CD4-positive, alpha-beta T cell treated with Interleukin-15 for 4 hours (primary cell): Measurements from ENCODE around the gene CPNE9.
A peak's percentile ranks its signal among the peaks of the same experiment; 100 is the strongest.
"Not testable (repeated sequence)": the region's sequence is repeated elsewhere in the genome, so short reads cannot be mapped to it uniquely, and the experiment has no call there.

ENCODE experiments used
- DNase-seq: peaks from one replicate; pipeline ENCODE4 v3.0.0-alpha.2; 2020; ENCODE audit warnings: low spot score

The CPNE9 gene

DNA sequence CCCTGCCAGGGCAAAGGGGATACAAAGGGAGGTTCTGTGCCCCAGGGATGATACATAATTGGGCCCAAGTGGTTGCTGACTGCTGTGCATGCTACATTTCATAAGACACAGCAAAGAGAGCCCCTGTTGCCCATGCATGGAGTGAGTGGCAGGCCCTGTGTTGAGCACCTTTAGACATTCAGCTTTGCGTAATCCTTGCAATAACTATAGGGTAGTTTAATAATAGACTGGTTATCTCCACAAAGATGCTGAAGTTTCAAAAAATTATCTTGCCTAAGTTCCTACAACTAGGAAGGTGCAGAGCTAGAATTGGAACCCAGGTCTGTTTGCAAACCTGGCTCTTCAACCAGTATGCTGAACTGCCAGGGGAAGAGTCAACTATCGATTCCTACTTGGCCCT lies 44.4 kb downstream of the CPNE9 start:
- DNase-seq = no peak

DNA sequence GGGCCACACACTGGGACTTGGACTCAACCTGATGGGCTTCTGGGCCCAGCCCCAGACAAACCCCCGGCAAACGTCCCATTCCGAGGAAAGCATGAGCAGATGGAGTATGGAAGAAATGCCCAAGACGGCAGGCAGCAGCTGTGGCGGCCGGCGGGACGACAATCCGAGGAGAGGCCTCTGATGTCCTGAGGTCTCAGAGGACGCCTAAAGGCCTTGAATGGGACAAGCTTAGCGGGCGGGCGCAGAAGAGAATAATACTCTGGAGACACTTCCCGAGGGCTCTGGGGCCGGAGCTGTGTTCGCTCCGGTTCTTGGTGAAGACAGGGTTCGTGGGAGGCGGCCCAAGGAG lies 45.6 kb downstream of the CPNE9 start:
- DNase-seq = no peak

DNA sequence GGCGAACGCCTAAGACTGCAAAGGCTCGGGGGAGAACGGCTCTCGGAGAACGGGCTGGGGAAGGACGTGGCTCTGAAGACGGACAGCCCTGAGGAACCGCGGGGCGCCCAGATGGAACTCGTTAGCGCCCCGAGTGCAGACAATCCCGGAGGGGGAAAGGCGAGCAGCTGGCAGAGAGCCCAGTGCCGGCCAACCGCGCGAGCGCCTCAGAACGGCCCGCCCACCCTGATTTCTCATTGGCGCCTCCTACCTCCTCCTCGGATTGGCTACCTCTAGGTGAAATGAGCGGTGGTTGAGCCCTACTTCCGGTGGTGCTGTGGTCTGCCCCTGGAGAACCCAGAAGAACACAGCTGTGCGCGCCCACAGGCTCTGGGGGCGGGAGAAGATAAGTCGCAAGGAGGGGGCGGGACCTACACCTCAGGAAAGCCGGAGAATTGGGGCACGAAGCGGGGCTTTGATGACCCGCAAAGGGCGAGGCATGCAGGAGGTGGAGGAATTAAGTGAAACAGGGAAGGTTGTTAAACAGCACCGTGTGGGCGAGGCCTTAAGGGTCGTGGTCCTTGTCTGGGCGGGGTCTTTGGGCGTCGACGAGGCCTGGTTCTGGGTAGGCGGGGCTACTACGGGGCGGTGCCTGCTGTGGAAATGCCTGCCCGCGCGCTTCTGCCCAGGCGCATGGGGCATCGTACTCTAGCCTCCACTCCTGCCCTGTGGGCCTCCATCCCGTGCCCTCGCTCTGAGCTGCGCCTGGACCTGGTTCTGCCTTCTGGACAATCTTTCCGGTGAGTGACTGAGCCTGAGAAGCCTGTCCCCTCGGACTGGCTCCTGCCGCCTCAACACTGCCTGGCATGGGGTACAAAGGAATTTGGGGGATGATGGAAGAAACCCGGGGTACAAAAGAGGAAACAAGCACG lies 46.3 kb downstream of the CPNE9 start, which contains the start of gene OGG1:
Gene OGG1, plus strand, starts transcription at position 308 of the 911 bp plus-strand sequence. Its CDS starts 335 bp downstream, at position 643.
- DNase-seq = peak; percentile 95

DNA sequence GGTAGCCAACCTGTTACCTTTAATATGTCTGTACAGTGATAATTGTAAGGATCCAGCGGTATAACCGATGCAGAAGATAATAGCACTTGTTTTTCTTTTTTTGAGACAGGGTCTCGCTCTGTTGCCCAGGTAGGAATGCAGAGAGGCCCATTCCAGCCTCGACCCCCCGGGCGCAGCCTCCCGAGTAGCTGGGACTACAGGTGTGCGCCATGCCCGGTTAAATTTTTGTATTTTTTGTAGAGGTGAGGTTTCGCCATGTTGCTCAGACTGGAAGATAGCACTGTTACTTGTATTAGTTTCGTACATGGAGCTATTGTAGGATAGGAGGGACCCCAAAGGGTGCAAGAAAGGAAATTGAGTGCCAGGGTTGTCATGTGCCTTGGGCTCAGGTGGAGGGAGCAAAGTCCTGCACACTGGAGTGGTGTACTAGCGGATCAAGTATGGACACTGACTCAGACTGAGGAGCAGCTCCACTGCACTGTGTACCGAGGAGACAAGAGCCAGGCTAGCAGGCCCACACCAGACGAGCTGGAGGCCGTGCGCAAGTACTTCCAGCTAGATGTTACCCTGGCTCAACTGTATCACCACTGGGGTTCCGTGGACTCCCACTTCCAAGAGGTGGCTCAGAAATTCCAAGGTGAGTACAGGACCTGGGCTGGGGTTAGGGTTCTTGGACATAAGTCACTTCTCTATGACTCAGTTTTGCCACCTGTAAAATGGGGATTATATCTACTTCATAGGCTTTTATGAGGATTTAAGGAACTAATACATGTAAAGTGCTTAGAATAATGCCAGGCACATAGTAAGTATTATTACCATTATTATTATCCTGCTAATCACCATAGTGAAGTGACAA lies 47.2 kb downstream of the CPNE9 start:
- no peak for DNase-seq

DNA sequence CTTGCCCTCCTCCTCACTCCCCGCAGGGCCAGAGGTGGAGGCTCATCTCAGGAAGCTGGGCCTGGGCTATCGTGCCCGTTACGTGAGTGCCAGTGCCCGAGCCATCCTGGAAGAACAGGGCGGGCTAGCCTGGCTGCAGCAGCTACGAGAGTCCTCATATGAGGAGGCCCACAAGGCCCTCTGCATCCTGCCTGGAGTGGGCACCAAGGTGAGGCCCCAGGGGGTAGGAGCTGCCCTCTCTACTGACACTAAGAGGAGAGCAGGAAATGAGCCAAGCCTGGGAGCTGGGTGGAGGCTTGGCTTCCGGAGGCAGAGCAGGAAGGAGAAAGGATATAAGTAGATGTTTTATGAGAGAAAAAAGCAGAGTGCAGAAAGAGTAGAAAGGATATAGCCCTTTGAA lies 51.0 kb downstream of the CPNE9 start:
- DNase-seq = no peak

DNA sequence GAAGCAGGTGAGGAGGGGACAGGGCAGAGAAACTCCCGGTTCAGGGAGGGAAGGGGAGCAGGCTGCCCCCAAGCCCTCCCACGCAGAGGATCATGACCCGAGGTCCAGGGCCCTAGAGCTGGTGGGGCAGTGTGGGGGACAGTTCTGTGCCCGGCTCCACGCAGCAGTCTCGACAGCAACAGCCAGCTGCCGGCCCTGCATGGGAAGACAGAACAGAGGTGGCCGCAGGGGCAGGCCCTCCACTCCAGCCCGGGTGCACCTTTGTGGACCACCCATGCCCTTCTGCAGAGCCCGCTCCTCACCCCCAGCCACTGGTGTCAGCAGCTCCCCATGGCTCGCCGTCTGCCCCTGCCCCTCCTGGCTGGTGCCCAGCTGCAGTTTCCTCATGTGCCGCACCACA lies 53.8 kb downstream of the CPNE9 start:
- no peak for DNase-seq

DNA sequence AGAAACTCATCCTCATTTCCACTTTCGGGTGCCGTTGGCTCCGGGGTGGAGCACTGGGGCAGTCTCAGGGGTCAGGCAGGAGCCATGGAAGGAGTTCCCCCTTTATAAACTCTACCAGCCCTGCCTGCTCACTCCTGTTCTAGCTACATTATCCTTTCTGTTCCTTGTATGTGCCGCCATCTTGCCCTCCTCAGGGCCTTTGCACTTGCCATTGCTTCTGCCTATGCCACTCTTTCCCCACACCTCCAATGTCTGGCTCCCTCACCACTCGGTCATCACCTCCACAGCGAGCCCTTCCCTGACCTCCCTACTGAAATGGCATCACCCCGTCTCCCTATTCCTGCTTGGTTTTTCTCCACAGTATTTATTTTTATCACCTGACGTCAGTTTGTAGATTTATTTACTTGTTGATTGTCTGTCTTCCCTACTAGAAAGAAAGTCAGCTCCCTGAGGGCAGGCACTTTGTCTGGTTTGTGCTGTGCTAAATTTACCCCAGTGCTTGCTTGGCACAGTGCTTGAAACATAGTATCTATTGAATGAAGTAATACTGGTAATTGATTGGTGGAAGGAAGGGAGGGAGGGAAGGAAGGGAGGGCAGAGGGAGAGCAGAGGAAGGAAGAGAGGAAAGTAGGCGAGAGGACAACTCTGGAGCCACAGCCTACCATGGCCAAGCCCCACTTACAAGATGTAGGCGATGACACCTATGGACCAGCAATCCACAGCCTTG lies 57.3 kb downstream of the CPNE9 start:
- DNase-seq = no peak

DNA sequence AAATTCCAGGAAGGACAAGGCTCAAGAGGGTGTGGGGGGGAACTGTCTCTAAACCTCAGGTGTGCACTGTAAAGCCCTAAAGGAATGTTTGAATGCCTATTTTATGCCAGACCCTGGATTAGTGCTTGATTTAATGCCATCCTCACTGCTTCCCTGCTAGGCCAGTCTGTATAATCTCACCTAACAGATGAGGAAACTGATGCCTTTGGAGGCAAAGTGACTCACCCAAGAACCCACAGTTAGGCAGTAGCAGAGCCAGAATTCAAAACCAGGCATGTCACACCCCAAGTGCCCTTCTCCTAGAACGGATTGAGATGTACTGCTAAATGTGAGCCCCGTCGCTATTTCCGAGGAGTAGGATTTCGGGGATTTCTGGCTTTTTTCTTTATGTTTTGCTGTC lies 58.3 kb downstream of the CPNE9 start:
- DNase-seq = no peak

DNA sequence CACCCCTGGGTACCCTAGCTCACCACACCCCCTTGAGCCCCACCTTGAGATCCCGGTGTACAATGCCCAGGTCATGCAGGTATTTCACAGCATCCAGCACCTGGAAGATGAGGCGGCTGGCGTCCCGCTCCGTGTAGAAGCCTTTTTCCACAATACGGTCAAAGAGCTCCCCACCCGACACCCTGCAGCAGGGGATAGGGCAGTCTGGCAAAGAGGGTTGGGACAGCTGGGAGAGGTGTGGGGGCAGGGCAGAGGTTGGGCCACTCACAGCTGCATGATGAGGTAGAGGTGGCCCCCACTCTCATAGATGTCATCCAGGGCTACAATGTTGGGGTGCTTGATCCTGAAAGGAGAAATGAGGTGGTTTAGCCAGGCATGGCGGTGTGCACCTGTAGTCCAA lies 59.2 kb downstream of the CPNE9 start:
- DNase-seq = no peak

DNA sequence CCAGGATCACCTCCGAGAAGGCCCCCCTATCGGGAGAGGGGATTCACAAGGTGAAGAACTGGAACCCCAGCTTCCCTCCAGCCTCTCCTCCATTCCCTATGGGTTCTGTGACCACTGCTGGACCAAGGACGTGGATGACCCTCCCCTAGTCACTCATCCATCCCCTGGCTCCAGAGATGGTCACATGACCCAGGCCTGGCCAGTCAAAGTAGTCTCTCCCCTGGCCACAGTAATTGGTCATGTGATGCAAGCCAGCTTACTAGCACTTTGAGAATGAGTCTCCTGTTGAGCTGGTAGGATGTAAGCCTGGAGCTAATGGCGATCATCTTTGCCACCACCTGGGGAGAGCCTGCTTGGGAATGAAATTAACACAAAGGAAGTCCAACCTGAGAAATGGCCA lies 62.2 kb downstream of the CPNE9 start:
- DNase-seq = no peak

DNA sequence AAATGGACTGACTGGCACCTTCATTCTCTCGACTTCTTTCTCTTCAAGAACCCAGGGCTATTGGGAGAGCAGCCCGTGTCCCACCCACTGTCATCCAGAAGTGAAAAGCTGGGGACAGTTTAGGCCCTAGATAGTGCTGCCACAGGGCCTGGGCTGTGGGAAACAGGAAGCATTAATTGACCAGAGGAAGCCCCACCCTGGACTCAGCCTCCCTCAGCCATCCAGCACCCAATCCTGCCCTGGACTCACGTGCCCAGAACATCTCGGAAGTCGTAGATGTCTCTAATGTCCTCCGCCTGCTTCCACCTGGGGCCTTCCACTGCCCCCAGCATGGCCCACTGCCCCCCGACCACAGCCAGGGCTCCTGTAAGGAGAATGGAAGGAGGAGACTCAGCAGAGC lies 63.8 kb downstream of the CPNE9 start:
- DNase-seq = no peak

DNA sequence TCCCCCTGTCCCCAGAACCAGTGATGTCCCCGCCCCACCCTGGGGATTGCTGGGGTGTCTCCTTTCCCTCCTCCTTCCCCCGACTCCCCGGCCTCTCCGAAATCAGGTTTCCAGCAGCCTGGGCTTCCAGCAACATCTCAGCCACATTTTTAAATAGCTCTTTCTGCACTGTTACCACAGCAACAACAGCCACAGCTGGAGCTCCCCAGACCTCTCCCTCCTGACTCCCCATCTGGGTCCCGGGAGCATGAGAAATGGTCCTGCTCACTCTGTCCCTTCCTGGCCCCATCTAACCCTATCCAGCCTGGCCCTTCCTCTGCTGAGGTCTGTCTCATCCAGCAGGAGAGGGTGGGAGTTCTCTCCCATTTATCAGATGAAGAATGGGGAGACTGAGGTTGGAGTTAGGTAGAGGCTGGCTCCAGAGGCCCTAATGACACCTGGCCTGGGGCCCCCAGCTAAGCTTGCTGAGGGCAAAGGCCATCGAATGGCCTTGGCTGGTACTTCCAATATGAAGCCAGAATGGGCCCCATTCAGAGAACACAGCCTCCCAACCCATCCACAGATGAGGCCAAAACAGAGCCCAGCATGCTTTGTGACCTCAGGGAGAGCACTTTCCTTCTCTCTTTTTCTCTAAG lies 64.6 kb downstream of the CPNE9 start:
- no peak for DNase-seq

DNA sequence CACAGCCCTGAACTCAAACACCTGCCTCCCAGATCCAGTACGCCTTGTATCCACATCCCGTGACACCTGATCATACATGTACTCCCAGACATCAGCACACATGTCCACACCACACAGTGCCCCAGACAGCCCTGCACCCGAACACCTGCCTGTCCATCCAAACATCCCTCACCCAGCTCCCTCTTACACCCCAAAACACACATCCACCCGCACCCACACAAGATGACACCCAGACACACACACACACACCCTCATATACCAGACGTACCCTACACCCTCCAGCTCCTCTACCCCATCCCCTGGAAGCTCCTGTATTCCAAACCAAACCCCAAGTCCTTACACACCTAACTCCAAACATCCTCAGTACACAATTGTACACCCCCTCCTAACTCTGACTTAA lies 65.4 kb downstream of the CPNE9 start:
- no peak for DNase-seq

DNA sequence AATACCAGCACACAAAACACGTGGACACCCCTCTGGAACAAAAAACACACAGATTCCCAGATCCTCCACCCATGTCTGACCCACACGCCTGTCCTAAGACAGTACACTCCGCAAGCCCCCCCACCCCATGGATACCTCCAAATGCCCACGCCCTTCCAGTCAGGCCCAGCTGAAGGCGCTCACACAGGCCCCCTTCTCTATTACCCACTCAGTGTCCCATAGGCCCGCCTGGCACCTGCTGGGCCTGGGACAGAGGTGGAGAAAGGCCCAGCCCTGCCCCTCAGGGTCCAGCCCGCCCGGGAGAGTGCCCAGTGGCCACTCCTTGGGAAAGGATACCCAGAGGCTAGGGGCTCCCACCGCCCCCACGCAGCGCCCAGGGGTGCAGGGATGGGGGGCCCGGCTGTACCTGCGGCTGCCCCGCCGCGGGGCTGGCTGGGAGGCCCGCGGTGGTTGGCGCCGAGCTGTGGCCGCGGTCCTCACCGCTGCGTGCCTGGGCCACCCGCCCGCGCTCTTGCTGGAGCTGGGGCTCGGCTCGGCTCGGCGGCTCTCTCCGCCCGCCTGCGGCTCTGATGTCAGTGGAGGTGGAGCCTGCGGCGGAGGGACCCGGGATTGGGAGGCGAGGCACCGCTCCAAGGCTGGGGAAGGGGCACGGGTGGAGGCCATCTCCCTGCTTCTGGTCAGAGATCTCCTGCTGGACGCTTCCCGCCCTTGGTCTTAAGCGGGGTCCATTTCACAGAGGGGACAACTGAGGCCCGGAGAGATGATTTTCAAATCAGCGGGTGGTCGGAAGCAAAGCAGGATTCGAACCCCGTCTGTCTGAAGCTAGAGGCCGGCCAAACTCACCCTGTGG lies 66.0 kb downstream of the CPNE9 start, which contains the start of gene CAMK1:
Gene CAMK1, minus strand, starts transcription at position 522 of the 850 bp plus-strand sequence. CDS start 2,198 bp downstream, outside the sequence.
- peak; percentile 50 for DNase-seq

DNA sequence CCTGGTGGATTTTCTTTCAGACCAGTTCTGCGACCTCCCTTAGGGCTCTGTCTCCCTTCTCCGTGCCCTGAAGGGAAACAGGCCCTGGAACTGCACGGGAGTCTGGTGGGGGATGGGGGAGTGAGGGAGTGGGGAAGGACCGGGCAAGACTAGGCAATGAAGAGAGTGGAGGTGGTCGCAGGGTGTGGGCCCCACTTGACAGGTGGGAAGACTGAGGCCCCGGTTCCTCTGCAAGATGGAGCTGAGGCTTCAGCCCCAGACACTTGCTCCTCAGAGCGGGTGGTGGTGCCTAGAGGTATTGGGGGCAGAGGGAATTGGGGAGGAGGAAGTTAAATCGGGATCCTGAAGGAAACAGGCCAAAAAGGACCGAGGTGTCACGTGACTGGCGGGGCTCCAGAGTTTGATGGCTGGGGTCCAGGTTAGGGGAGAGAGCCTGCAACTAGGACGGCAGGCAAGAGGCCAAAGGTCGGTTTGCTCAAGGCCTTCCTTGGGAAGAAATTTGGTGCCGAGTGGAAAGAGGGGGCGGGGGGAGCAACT lies 66.7 kb downstream of the CPNE9 start:
- no peak for DNase-seq

DNA sequence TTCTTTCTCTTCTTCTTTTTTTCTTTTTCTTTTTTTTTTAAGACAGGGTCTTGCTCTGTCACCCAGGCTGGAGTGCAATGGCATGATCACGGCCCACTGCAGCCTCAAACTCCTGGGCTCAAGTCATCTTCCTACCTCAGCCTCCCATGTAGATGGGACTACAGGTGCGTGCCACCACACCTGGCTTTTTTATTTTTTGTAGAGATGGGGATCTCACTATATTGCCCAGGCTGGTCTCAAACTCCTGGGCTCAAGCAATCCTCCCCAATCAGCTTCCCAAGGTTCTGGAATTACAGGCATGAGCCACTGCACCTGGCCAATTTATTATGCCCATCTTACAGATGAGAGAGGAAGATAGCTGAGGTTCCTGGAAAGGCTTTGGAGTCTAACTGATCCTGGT lies 67.4 kb downstream of the CPNE9 start:
- DNase-seq = not testable (repeated sequence)

DNA sequence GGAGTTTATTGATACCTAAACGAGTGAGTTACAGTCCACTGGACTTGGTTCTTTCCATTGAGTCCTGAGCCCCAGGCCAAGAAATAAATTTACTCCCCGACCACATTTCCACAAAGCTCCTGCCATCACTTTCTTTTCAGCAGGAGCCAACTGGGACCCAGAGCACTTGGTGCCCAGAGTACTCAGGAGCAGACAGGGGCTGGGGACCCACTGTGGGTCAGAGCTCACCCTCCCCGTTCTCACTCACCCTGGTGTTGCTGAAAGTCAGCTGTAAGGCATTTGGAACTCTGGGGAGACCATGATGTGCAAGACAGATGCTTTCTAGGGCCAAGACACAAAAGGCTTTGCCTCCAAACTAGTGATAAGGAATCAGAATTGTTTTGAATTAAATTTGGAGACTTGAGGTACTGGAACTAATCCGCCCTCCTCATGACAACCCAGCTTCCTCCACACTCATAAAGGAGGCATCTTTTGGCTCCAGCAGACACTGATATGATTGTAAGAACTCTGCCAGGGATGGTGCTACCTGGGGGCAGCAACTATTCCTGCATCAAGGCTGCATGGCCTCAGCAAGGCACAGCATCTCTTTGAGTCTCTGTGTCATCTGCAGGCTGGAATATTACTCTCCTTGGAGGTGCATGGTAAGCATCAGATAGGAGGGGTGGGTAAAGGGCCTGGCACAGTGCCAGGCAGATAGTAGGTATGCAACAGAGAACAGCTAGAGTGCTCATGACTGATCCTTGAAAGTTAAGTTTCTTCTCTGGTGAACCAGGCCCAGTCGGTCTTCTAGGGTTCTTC lies 73.5 kb downstream of the CPNE9 start:
- no peak for DNase-seq

DNA sequence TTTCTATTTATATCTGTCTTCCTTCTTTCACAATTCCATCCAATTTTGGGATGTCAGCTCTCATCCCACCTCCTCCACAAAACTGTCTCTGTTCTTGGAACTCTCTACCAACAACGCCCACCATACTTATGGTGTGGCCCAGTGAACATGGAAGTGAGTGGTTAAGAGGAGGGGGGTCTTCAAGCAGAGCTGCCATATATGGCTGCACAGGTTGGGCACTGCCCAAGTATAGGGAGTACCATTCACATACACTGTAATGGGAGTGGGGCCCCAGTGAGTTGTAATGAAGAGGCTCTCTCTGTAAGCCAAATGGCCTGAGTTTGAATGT lies 74.0 kb downstream of the CPNE9 start:
- DNase-seq = no peak

DNA sequence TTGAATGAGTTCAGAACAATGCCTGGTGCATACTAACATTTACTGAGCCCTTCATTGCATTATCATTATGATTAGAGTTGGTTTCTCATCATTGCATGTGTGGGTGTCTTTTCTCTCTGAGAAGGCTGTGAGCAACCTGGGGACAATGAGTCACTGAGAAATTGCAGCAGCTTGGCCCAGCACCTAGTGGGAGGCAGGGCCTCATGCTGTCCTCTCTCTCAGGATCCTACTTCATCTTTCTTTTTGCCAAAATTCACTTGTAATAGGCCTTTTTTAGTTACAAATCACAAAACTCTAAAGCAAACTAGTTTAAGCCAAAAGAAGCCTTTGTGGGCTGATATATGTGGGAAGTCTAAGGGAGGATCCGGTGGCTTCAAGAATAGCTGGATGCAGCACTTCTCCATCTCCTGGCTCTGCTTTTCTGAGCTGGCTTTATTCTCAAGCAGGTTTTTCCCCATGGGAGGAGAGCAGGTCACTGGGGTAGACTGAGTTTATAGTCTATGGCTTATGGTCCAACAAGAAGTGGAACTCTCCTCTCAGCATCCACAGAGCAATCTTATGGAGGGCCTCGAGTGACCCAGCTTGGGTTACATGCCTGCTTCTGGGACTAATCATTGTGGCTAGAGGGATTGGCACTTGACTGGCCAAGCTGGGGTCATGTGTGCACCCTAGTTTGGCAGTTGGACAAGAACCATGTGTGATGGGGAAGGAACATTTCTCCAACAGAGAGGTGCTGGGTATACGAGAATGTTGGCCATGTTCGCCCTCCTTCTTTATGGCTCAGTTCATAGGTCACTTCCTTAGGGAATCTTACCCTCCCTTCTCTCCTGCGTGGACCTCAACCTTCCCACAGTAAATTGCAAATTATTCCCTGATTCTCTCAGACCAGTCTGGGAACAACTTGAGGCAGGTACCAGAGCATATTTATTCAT lies 74.8 kb downstream of the CPNE9 start:
- no peak for DNase-seq
